HG03097 (cell line): ENCODE data around the gene SPATA2L.

Experiments
- ATAC-seq: cut with Tn5 transposase; IDR thresholded peaks from one replicate; pipeline ENCODE4 v1.9.1; 2021; ENCODE audit not compliant: unreplicated experiment, low FRiP score

SPATA2L gene

GRCh38 chr16:89729293-89729692 lies 27.8 kb upstream of the SPATA2L start:
- no peak for ATAC-seq

- no peak for ATAC-seq
Measured at GRCh38 chr16:89727406-89728120, 26.1 kb upstream of the SPATA2L start.

GRCh38 chr16:89723279-89724250 lies 22.1 kb upstream of the SPATA2L start:
- no peak for ATAC-seq

- peak; percentile 12 for ATAC-seq
Measured at GRCh38 chr16:89722392-89723278, 21.1 kb upstream of the SPATA2L start.

GRCh38 chr16:89721546-89722391 lies 20.3 kb upstream of the SPATA2L start:
- peak; percentile 34 for ATAC-seq

GRCh38 chr16:89720813-89721545 lies 19.5 kb upstream of the SPATA2L start, which contains the start of the genes VPS9D1 and ZNF276:
VPS9D1 (minus strand) TSS chr16:89720898; CDS start chr16:89720861, 37 bp downstream.
ZNF276 (plus strand) TSS chr16:89721537; CDS start chr16:89721641, 104 bp downstream.
- ATAC-seq = peak; percentile 51

- peak; percentile 14 for ATAC-seq
Measured at GRCh38 chr16:89720551-89720812, 19.0 kb upstream of the SPATA2L start.

- no peak for ATAC-seq
Measured at GRCh38 chr16:89717688-89718505, 16.4 kb upstream of the SPATA2L start.

GRCh38 chr16:89716916-89717687 lies 15.6 kb upstream of the SPATA2L start:
- ATAC-seq = no peak

- ATAC-seq = no peak
Measured at GRCh38 chr16:89716493-89716892, 15.0 kb upstream of the SPATA2L start.

GRCh38 chr16:89712274-89712781 lies 10.8 kb upstream of the SPATA2L start:
- no peak for ATAC-seq

GRCh38 chr16:89711601-89712273 lies 10.2 kb upstream of the SPATA2L start:
- ATAC-seq = no peak

GRCh38 chr16:89710709-89711564 lies 9.4 kb upstream of the SPATA2L start:
- no peak for ATAC-seq

GRCh38 chr16:89709716-89710432 lies 8.4 kb upstream of the SPATA2L start:
- ATAC-seq = no peak

GRCh38 chr16:89709166-89709565 lies 7.7 kb upstream of the SPATA2L start:
- ATAC-seq = no peak
